SK-N-SH treated with all-trans-retinoic acid at 6 μM for 48 hours (cell line): ENCODE measurements around the gene GRB14.

Experiments
- ATAC-seq: fragments of 200-7000 bp; cut with Tn5 transposase; 3 replicates; pipeline ENCODE4 v1.9.1; 2020; ENCODE audit warnings: mild to moderate bottlenecking, moderate library complexity
- ARNTL ChIP-seq: fragments of 450-650 bp; formaldehyde crosslinking; IDR thresholded peaks from 2 replicates; pipeline ENCODE4 v1.5.0; 2020; ENCODE audit warnings: low read depth, mild to moderate bottlenecking, moderate library complexity, borderline replicate concordance
- BACH2 ChIP-seq: fragments of 250-450 bp; sonication (Bioruptor Pico); IDR thresholded peaks from 2 replicates; pipeline ENCODE4 v1.9.0; 2021; ENCODE audit warnings: mild to moderate bottlenecking, borderline replicate concordance
- CREB5 ChIP-seq: fragments of 250-450 bp; sonication (Bioruptor Pico); IDR thresholded peaks from 2 replicates; pipeline ENCODE4 v1.5.1; 2020; ENCODE audit warnings: low read depth, mild to moderate bottlenecking, moderate library complexity
- CSDC2 ChIP-seq: fragments of 250-450 bp; sonication (Bioruptor Pico); IDR thresholded peaks from 2 replicates; pipeline ENCODE4 v1.5.0; 2020; ENCODE audit warnings: mild to moderate bottlenecking, moderate library complexity
- CSRNP3 ChIP-seq: fragments of 250-450 bp; sonication (Bioruptor Pico); IDR thresholded peaks from 2 replicates; pipeline ENCODE4 v1.5.1; 2021; ENCODE audit warnings: mild to moderate bottlenecking, moderate library complexity
- ESRRG ChIP-seq: fragments of 250-450 bp; sonication (Bioruptor Pico); IDR thresholded peaks from 2 replicates; pipeline ENCODE4 v1.6.1; 2021; ENCODE audit warnings: mild to moderate bottlenecking
- GLIS3 ChIP-seq: fragments of 250-450 bp; sonication (Bioruptor Pico); IDR thresholded peaks from 2 replicates; pipeline ENCODE4 v1.5.0; 2020; ENCODE audit warnings: mild to moderate bottlenecking, moderate library complexity
- ISL1 ChIP-seq: fragments of 250-450 bp; sonication (Bioruptor Pico); IDR thresholded peaks from 2 replicates; pipeline ENCODE4 v2.1.2; 2022; ENCODE audit warnings: mild to moderate bottlenecking, moderate library complexity
- OSR1 ChIP-seq: fragments of 250-450 bp; sonication (Bioruptor Pico); IDR thresholded peaks from 2 replicates; pipeline ENCODE4 v1.8.0; 2022; ENCODE audit warnings: moderate library complexity, mild to moderate bottlenecking, inconsistent platforms
- POU6F1 ChIP-seq: fragments of 250-450 bp; sonication (Bioruptor Pico); IDR thresholded peaks from 2 replicates; pipeline ENCODE4 v1.8.0; 2021; ENCODE audit warnings: low read depth, mild to moderate bottlenecking, moderate library complexity, borderline replicate concordance
- PPARA ChIP-seq: fragments of 250-450 bp; sonication (Bioruptor Pico); IDR thresholded peaks from 2 replicates; pipeline ENCODE4 v1.5.0; 2020; ENCODE audit warnings: mild to moderate bottlenecking, borderline replicate concordance
- RARB ChIP-seq: fragments of 250-450 bp; sonication (Bioruptor Pico); IDR thresholded peaks from 2 replicates; pipeline ENCODE4 v1.8.0; 2021; ENCODE audit warnings: mild to moderate bottlenecking, moderate library complexity
- SNAI2 ChIP-seq: fragments of 250-450 bp; sonication (Bioruptor Pico); IDR thresholded peaks from 2 replicates; pipeline ENCODE4 v1.5.0; 2020; ENCODE audit warnings: mild to moderate bottlenecking, moderate library complexity
- TCF4 ChIP-seq: fragments of 250-450 bp; sonication (Bioruptor Pico); IDR thresholded peaks from 2 replicates; pipeline ENCODE4 v1.8.0; 2021; ENCODE audit warnings: mild to moderate bottlenecking, moderate library complexity, borderline replicate concordance
- TOX ChIP-seq: fragments of 250-450 bp; sonication (Bioruptor Pico); IDR thresholded peaks from 2 replicates; pipeline ENCODE4 v1.8.0; 2021; ENCODE audit warnings: mild to moderate bottlenecking, moderate library complexity, borderline replicate concordance
- TSHZ2 ChIP-seq: fragments of 250-450 bp; sonication (Bioruptor Pico); IDR thresholded peaks from 2 replicates; pipeline ENCODE4 v1.5.0; 2020; ENCODE audit warnings: mild to moderate bottlenecking, moderate library complexity
- ZC3H10 ChIP-seq: fragments of 250-450 bp; sonication (Bioruptor Pico); IDR thresholded peaks from 2 replicates; pipeline ENCODE4 v1.5.1; 2021; ENCODE audit warnings: mild to moderate bottlenecking, moderate library complexity
- ZFP3 ChIP-seq: fragments of 250-450 bp; sonication (Bioruptor Pico); IDR thresholded peaks from 2 replicates; pipeline ENCODE4 v1.5.0; 2020; ENCODE audit warnings: mild to moderate bottlenecking, moderate library complexity
- ZFP30 ChIP-seq: fragments of 450-650 bp; formaldehyde crosslinking; IDR thresholded peaks from 2 replicates; pipeline ENCODE4 v1.5.0; 2022; ENCODE audit warnings: mild to moderate bottlenecking, moderate library complexity
- ZNF565 ChIP-seq: fragments of 450-650 bp; formaldehyde crosslinking; conservative IDR thresholded peaks from 2 replicates; pipeline ENCODE4 v1.5.0; 2020; ENCODE audit warnings: low read depth, mild to moderate bottlenecking, moderate library complexity
- ZNF8 ChIP-seq: fragments of 450-650 bp; formaldehyde crosslinking; IDR thresholded peaks from 2 replicates; pipeline ENCODE4 v1.5.0; 2020; ENCODE audit warnings: mild to moderate bottlenecking, moderate library complexity

Gene GRB14

GRCh38 chr2:164568317-164568716 is 53.0 kb downstream of the GRB14 start:
- no peak for ATAC-seq
- no peak for TF ChIP-seq ARNTL (CRISPR knock-in tag)
- TF ChIP-seq BACH2 (CRISPR knock-in tag) = no peak

- ATAC-seq = no peak
- no peak for TF ChIP-seq CSRNP3 (CRISPR knock-in tag)
- TF ChIP-seq ARNTL (CRISPR knock-in tag) = no peak
- TF ChIP-seq ZC3H10 (CRISPR knock-in tag) = no peak
- no peak for TF ChIP-seq ISL1 (CRISPR knock-in tag)
- TF ChIP-seq ESRRG = no peak
- TF ChIP-seq CSDC2 = no peak
- TF ChIP-seq CREB5 (CRISPR knock-in tag) = no peak
- no peak for TF ChIP-seq TSHZ2 (CRISPR knock-in tag)
- no peak for TF ChIP-seq ZNF565 (CRISPR knock-in tag)
- no peak for TF ChIP-seq SNAI2 (CRISPR knock-in tag)
- no peak for TF ChIP-seq PPARA (CRISPR knock-in tag)
- TF ChIP-seq BACH2 (CRISPR knock-in tag) = no peak
- TF ChIP-seq POU6F1 (CRISPR knock-in tag) = no peak
- no peak for TF ChIP-seq OSR1 (CRISPR knock-in tag)
- TF ChIP-seq, all 23 proteins: peak for 0
These were observed 53.8 kb downstream of the GRB14 start for GRCh38 chr2:164567335-164567989.

GRCh38 chr2:164565359-164565758 is 55.9 kb downstream of the GRB14 start:
- TF ChIP-seq ZFP3 (CRISPR knock-in tag) (no peak), TCF4 (CRISPR knock-in tag) (no peak), ISL1 (CRISPR knock-in tag) (no peak), POU6F1 (CRISPR knock-in tag) (no peak), RARB (CRISPR knock-in tag) (no peak), ZFP30 (CRISPR knock-in tag) (no peak), ESRRG (no peak), GLIS3 (CRISPR knock-in tag) (no peak), ZNF565 (CRISPR knock-in tag) (no peak), ZC3H10 (CRISPR knock-in tag) (no peak), SNAI2 (CRISPR knock-in tag) (no peak), CSDC2 (no peak), CREB5 (CRISPR knock-in tag) (no peak), TOX (CRISPR knock-in tag) (no peak), ZNF8 (CRISPR knock-in tag) (no peak)
- no peak for ATAC-seq
